ENCODE results near the gene WDR64.
"Not testable (repeated sequence)": the region's sequence is repeated elsewhere in the genome, so short reads cannot be mapped to it uniquely, and the experiment has no call there.

Gene WDR64

DNA sequence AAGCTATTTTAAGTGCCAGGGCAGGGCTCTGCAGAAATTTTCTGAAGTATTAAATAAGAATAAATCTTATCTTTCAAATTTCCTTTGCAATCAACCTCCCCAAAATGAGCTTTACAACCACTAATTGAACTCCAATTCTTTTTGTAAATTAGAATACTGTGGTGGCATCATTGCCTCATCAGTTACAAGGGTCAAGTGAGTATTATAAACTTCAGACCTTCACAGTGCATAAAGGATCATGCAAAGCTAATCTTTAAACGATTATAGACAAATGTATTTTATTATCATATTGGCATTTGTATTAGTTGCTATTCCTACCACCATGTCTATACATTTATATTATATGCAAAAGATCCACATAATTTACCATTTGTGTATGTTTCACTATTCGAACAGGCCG lies 19.1 kb upstream of the WDR64 start:
- no peak for DNase-seq

- DNase-seq: no peak
Observed at GRCh38 chr1:241635556-241636152, 16.4 kb upstream of the WDR64 start.

DNA sequence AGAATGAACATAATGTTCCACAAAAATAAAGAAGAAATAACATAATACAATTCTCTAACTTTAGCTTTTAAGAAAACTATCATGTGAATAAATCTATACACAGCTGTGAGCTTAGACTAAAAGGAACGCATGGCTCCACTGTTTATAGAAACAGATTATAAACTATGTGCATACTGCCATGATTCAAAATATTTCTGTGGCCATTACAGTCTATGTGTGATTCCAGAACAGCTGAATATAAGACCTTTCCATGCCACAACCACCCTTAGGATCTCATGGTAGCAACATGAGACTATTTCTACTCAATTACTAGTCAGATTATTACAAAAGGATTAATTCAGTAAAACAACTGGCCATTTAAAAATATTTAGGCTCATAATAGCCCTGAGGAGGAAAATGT lies 15.8 kb upstream of the WDR64 start:
- DNase-seq: no peak

DNA sequence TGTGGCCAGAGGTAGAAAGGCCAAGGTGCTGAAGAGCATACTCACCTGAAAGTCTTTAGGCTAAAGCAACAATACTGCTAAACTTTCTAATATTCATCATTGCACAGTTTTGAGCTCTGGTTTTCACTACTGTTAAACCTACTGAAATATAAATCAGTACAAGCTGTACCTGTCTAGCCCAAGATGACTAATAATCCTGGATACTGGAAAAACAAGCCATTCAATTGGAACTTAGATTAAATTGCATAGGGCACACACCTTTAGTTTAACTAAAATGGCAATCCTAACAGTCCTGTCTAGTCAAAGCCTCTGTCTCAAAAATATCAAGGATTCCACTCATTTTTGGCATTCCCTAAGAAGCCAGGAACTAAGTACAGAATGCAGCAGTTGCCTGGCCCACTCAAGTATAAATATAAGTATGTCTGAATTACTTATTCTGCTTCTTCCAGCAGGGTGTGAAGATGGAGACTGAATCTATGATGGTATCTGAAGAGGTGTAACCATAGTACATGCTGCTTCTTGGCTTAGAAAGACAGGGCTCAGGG lies 15.0 kb upstream of the WDR64 start:
- peak; percentile 53 for DNase-seq

GRCh38 chr1:241637604-241638003 lies 14.5 kb upstream of the WDR64 start:
- DNase-seq: no peak

- no peak for DNase-seq
Observed at GRCh38 chr1:241638099-241638682, 13.9 kb upstream of the WDR64 start.

- no peak for DNase-seq
Observed at GRCh38 chr1:241638909-241639622, 13.0 kb upstream of the WDR64 start.

DNA sequence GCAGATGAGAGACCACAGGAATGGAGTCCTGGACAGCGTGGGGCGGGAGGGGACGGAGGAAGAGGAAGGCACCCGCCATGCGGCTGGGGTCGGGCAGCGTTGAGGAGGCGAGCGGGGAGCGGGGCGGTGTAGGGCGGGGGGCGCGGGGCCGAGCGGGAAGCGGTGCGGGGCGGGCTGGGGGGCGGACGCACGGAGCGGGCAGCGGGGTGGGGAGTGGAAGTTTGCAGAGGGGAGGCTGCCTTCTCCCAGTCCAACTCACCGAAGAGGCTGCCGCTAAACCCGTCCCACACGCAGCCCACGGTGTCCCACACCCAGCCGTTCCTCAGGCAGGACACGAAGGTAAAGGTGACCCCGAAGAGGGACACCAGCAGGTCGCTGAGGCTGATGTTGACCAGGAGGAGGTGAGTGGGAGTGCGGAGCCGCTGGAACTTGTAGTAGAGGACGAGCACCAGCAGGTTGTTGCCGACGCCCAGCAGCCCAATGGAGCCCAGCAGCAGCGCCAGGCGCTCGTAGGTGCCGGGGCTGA lies 12.4 kb upstream of the WDR64 start:
- peak; percentile 43 for DNase-seq

- DNase-seq: peak; percentile 89
Observed at GRCh38 chr1:241640149-241640866, 11.8 kb upstream of the WDR64 start, which contains the start of the genes CHML and OPN3. CHML (minus strand) TSS chr1:241640369; CDS start chr1:241635766, 4,603 bp downstream. OPN3 (minus strand) TSS chr1:241640369; CDS start chr1:241640254, 115 bp downstream.

DNA sequence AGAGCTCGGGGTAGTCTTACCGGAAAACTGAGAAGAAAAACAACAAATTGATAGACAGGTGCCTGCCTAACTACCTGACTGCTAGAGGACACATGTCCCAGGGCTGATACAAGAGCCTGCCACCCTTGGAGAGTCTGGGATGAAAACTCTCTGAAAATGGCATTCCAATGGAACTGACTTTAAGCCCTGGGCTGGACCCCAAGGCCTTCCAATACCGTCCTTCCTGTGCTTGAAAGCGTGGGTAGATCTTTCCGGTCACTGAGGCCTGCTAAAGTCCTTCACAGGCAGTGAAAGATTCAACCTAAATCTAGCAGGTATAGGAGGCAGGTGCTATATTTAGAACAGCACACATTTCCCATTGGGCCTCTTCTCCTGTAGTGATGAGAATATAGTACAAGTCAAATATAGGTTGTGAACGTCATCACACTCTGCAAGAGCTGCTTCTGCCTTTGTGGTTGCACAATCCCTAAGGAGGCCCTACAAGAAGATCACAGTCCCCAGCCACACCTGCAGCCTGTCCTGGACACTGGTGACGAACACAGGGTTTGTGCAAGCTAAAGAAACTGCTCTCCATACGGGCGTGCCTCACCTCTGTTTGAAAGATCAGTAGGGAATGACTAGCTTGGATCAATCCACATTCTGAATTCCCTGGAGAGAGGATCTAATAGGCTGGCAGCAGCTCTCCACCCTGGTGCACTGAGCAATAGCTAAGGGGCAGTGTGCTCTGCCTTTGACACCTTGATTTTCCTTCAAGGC lies 11.0 kb upstream of the WDR64 start:
- DNase-seq: no peak

DNA sequence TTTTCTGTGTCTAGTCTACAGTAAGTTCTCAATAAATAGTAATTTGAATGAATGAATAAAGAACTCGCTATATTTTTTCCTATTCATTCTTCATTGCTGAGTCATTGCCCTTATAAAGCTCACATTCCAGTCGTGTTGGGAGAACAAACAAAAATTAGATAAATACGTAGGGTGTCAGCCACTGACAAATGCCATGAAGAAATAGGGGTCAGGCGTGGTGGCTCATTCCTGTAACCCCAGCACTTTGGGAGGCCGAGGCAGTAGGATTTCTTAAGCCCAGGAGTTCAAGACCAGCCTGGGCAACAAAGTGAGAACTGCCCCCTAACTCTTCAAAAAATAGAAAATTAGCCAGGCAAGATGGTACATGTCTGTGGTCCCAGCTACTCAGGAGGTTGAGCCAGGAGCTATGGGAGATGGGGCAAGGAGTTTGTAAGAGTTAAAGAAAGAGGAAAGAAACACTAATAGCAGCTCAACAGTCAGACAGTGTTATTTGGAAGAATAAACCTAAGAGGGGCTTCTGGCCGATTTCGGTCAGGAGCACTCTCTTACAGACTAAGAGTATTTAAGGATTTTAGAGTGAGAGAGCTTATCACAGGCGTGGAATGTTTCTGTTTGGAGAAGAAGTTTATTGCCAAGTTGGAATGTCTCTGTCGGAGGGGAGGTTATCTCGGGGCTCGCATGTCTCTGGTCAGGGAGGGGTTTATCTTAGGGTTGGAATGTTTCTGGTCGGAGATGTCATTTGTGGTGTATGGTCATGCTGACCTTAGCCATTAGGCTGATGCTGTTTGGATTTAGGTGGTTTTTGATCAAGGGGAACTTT lies 10.1 kb upstream of the WDR64 start:
- peak; percentile 22 for DNase-seq

GRCh38 chr1:241642593-241642944 lies 9.5 kb upstream of the WDR64 start:
- DNase-seq: no peak

- DNase-seq: no peak
Observed at GRCh38 chr1:241644259-241644658, 7.8 kb upstream of the WDR64 start.

DNA sequence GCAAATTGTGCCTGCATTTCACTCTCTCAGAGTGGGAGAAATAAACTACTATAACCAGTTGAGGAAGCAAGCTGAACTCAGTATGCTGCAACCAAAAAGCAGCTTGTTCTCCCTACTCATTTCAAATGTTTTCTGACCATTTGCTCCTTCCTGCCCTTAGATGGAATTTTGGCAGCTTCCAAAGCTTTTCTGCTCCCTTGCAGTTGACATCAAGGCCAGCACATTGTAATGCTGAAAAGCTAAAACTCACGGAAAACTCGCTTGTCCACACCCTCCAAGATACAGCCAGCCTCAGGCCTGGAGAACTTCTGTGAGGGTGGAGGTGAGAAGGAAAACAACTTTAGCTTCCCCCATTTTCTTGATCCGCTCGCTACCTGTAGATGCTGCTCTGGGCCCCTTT lies 6.9 kb upstream of the WDR64 start:
- no peak for DNase-seq

DNA sequence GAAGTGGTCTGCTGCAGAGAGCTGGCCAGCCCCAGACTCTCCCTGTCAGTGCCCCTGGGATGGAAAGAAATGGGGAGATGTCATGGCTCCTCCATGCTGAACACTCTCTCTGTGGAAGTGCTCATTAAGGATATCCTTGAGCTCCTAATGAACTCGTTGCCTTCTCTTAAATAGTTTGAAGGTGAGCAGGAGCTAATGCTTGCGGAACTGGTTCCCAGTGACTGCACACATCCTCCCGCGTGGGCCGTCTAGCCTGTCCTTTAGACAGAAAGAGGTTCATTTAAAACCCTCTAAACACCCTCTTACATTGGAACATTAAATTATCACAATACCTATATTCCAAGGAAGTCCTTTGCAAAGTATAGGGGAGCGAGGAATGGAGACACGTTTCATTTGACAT lies 5.9 kb upstream of the WDR64 start:
- DNase-seq: no peak

GRCh38 chr1:241647658-241648057 lies 4.4 kb upstream of the WDR64 start:
- DNase-seq: peak; percentile 78

DNA sequence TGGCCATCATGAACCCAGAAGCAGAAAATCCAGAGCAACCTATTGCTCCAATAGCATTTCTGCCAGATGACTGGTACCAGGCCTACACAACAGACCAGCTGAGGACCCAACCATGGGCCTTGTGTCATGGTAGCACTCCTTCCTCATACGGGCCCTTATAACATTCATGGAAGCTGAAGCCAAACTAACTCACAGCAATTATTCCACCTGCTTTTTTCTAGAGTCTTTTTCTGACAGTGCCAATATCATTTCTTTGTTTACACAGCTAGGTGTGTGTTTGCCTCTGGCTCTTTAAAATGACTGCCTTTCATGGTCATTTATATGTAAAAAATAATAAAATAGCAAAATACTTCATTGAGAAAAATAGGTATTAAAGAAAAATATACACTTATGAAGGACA lies 3.9 kb upstream of the WDR64 start:
- DNase-seq: no peak

- no peak for DNase-seq
Observed at GRCh38 chr1:241654019-241654418, 1.9 kb downstream of the WDR64 start.

- DNase-seq: no peak
Observed at GRCh38 chr1:241654641-241655040, 2.6 kb downstream of the WDR64 start.

GRCh38 chr1:241658081-241658793 lies 6.2 kb downstream of the WDR64 start:
- peak; percentile 24 for DNase-seq

DNA sequence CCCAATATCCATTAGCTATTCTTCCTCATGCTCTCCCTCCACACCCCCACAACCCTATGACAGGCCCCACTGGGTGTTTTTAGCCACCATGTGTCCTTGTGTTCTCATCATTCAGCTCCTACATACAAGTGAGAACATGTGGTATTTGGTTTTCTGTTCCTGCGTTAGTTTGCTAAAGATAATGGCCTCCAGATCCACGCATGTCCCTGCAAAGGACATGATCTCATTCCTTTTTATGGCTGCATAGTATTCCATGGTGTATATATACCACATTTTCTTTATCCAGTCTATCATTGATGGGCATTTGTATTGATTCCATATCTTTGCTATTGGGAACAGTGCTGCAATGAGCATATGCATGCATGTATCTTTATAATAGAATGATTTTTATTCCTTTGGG lies 6.9 kb downstream of the WDR64 start:
- not testable (repeated sequence) for DNase-seq
